GM15510 (cell line): ENCODE measurements around the gene FUS.

Source experiments
- POLR2A ChIP-seq: IDR thresholded peaks from 3 replicates; pipeline ENCODE4 v1.6.1; 2011; ENCODE audit warnings: borderline replicate concordance; ENCODE audit not compliant: insufficient read length; ENCODE audit errors: extremely low read depth

The FUS gene

DNA sequence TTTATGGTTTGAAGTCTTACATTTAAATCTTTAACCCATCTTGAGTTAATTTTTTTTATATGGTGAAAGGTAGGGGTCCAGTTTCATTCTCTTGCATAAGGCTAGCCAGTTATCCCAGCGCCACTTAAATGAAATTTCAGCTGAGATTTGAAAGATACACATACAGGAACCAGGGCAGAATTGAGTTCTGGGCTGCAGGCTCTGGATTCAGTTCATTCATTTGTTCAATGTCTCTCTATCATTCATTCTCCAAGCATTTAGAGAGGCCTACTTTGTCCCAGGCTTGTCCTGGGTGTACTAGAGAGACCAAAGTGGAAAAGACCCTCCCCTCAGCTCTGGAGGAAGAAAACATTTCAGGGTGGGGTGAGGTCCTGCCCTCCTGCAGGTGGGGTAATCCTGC, 33.4 kb downstream of the FUS start:
- TF ChIP-seq POLR2A = no peak

DNA sequence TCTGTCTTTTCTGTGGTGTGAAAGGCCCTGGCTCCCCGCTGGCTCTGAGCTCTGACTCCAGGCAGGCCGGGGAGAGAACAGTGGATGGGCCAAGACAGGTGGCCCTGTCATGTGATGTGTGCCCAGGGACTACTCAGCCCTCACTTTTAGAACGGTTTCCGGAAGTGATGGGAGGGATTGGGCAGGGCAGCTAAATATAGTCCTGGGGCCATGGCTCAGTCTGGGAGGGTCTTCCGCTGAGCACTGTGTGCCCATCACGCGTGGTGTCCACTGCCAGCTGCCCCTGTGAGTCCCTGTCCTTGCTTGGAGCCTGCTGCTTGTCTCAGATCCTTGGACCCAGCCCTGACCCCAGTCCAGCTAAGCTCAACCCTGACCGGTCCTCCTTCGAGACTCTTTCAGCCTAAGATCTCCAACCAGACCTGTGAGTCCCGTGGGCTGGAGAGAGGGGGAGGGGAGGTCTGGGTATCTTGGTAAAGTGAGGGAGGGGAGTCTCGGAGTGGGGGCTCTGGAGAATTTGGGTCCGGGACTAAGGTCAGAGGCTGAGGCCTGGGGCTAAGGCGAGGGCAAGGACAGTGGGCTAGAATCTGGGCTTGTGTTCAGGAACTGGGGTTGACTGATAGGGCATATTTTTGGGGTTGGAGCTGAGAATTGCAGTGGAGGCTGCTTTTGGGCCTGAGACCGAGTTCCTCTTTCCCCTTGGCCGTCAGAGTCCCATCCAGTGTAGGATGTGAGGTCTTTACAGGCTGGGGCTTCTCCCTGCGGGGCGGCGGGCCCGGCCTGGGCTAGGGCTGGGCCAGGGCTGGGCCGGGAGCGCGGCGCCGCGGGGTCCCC, 34.2 kb downstream of the FUS start, which contains the start of gene TRIM72:
TSS of gene TRIM72 (plus strand) at position 243 of the 831 bp plus-strand sequence. CDS start 620 bp downstream, outside the sequence.
- no peak for TF ChIP-seq POLR2A

DNA sequence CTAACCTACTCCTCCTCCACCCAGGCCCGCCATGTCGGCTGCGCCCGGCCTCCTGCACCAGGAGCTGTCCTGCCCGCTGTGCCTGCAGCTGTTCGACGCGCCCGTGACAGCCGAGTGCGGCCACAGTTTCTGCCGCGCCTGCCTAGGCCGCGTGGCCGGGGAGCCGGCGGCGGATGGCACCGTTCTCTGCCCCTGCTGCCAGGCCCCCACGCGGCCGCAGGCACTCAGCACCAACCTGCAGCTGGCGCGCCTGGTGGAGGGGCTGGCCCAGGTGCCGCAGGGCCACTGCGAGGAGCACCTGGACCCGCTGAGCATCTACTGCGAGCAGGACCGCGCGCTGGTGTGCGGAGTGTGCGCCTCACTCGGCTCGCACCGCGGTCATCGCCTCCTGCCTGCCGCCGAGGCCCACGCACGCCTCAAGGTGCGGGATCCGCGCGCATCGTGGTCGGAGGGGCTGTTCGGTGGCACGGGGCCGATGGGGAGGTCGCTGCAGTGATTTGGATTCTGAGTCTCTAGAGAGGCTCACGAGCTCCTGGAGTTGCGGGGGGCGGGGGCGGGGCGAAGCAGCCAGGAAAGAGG, 34.9 kb downstream of the FUS start:
- no peak for TF ChIP-seq POLR2A

DNA sequence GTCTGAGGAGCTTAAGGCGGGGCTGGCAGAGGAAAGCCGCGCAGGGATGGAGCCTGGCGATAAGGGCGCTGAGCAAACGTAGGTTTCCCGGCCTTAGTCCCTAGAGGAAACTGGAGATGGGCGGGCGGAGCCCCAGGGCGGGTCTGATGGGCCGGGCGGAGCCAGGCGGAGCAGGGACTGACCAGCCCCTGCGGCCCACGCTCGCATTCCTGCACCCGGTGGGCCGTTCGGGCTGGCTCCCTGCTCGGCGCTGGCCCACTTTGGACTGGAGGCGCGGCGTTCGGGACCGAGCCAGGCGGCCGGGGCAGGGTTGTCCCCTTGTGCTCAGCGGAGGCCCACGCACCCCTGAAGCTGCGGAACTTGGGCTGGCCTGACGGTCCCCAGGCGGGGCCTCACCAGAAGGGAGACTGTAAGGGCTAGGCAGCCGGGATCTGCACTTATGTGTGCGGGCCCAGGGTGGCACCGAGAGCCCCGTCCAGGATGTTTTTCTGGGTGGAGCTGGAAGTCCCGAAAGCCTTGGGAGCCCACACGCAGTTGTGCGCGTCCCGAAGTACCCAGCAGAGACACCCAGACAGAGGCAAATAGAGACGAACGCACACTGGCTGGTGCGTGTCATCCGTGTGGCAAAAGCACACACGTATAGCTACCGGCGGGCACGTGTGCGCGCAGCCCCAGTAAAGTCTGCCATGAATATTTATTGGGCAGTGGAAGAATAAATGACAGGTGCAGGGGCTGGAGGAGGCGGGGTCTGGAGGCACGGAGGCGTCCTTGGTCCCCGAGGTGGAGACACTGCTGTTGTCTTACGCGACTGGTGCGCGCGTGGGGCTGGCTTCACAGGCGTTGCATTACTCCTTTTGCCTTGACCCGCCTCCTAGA, 35.6 kb downstream of the FUS start:
- no peak for TF ChIP-seq POLR2A

DNA sequence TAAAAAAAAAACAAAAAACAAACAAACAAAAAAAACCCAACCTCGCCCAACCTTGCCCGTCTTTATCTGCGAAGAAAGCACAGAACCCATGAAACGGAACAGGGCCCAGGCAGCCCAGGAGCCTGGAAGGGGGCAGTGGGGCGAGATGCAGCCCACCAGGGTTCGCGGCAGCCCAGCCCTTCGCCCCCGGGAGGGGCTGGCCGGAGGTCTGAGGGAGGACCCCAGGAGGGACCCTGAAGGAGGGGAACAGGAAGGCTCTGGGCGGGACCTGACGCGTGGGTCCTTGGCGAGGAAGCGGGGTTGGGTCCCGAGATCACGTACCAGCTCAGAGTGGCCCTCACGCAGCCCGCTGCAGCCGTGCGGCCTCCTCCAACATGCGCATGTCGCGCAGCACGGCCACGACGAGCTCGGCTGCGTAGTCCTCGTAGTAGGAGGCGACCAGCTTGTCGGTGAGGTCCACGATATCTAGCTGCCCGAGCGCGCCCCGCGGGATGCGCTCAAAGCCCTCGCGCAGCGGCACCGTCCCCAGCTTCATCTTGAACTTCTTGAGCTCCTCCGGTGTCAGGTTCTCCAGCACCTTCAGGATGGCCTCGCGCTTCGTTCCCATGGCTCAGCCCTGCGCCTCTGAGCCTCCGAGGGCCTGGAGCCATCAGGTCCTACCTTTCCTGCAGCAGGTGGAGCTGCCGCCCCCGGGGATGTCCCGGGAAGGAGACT, 36.6 kb downstream of the FUS start, which contains the start of gene PYDC1:
TSS of gene PYDC1 (minus strand) at position 714 of the 714 bp plus-strand sequence. CDS start at position 607, 107 bp downstream.
- TF ChIP-seq POLR2A = no peak

DNA sequence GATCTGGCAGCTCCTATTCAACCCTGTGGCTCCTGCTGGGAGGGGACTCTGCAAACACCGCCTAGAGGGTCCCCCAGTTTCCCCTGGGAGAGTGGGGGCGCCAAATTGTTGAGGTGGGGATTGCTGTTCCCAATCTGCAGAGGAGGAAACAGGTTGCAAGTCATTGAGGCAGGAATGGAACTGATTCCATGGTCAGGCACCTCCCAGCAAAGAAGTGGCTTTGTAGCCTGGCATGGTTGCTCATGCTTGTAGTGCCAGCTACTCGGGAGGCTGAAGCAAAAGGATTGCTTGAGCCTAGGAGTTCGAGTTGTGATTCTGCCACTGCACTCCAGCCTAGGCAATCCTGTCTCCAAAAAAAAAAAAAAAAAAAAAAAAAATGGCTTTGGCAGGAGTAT, 37.2 kb downstream of the FUS start:
- no peak for TF ChIP-seq POLR2A

DNA sequence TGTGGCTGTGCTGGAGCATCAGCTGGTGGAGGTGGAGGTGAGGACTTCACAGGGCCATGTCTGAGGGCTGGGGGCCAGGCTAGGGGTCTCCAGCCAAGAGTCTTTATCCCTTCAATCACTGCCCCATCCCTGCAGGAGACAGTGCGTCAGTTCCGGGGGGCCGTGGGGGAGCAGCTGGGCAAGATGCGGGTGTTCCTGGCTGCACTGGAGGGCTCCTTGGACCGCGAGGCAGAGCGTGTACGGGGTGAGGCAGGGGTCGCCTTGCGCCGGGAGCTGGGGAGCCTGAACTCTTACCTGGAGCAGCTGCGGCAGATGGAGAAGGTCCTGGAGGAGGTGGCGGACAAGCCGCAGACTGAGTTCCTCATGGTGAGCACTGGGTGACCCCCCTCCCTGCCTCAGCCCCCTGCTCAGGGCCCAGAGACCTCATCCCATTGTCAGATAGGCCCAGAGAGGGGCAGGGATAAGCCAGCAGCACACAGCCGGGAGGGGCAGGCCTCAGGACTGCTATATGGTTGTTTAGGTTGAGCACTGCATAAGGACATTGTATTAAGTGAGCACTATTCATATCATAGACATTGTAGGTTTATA, 39.3 kb downstream of the FUS start:
- TF ChIP-seq POLR2A = no peak

DNA sequence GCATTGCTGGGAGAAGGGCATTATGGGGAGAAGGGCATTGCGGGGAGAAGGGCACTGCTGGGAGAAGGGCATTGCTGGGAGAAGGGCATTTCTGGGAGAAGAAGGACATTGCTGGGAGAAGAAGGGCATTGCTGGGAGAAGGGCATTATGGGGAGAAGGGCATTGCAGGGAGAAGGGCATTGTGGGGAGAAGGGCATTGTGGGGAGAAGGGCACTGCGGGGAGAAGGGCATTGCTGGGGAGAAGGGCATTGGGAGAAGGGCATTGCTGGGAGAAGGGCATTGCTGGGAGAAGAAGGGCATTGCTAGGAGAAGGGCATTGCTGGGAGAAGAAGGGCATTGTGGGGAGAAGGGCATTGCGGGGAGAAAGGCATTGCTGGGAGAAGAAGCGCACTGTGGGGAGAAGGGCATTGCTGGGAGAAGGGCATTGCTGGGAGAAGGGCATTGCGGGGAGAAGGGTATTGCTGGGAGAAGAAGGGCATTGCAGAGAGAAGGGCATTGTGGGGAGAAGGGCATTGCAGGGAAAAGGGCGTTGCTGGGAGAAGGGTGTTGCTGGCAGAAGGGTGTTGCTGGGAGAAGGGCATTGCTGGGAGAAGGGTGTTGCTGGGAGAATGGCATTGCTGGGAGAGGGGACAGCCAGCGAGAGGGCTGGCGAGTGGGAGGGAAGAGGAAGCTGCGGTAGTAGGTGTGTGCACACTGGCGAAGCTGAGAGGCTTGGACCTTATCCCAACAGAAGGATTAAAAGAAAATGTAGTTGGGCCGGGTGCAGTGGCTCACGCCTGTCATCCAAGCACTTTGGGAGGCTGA, 41.6 kb downstream of the FUS start:
- no peak for TF ChIP-seq POLR2A

DNA sequence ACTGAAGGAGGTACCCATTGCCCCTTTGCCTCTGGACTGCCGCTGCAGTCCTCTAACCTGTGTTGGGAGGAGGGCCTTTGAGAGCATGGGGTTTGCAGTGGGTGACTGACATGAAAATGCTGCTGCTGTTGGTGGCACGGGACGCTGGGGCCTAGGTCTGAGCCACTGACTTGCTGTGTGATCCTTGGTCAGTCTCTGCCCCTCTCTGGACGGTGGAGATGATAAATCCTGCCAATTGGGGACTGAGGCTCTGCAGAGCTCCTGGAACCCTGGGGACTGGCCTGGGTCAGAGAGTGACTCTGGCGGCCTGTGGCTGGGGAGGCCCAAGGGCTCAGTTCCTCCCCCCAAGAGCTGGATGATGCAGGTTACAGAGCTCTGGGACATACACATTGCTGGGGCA, 43.1 kb downstream of the FUS start:
- TF ChIP-seq POLR2A = no peak

DNA sequence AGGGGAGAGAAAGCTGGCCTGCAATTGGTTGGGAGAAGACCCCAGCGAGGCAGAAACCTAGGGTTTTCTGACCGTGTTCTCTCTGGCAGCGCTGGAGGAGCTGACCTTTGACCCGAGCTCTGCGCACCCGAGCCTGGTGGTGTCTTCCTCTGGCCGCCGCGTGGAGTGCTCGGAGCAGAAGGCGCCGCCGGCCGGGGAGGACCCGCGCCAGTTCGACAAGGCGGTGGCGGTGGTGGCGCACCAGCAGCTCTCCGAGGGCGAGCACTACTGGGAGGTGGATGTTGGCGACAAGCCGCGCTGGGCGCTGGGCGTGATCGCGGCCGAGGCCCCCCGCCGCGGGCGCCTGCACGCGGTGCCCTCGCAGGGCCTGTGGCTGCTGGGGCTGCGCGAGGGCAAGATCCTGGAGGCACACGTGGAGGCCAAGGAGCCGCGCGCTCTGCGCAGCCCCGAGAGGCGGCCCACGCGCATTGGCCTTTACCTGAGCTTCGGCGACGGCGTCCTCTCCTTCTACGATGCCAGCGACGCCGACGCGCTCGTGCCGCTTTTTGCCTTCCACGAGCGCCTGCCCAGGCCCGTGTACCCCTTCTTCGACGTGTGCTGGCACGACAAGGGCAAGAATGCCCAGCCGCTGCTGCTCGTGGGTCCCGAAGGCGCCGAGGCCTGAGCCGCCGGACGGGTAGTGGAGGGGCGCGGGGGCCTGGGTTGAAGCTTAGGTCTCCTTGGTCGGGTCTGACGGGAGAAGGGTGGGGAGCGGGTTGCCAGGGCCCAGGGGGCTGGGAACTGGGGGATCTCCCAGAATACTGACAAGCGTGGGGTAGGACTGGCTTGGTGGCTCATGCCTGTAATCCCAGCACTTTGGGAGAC, 44.4 kb downstream of the FUS start:
- TF ChIP-seq POLR2A = no peak

DNA sequence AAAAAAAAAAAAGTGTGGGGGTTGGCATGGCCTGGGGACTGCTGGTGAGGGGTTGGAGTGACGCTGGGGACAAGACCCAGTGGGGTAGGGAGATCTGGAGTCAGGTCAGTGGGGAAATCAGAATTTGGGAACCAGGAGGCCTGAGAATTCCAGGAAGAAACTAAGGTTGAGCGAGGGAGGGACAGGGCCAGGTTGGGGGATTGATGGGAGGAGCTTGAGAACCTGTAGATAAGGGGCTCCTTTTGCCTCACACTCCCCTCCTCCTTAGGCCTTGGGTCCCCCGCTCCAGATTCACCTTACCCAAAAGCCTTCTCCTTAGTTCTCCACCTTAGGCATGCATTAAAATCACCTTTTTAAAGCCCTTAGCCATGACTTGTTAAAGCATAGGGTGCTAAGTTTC, 45.3 kb downstream of the FUS start:
- TF ChIP-seq POLR2A = no peak

DNA sequence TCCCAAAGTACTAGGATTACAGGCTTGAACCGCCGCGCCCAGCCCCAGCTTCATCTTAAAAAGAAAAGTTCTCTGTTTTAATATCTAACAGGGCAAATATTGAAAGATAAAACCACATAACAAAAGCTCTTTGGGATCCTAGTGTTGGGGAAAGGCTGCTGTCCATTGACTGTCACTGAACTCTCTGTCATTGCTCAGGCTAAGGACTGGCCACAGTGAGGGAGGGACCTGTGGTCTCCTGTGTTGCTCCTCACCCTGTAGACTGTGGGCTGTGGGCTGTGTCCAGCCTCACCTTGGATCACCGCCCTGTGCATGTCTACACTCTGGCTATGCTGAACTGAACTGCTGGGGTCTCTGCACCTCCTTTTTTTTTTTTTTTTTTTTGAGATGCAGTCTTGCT, 48.3 kb downstream of the FUS start:
- TF ChIP-seq POLR2A = no peak

DNA sequence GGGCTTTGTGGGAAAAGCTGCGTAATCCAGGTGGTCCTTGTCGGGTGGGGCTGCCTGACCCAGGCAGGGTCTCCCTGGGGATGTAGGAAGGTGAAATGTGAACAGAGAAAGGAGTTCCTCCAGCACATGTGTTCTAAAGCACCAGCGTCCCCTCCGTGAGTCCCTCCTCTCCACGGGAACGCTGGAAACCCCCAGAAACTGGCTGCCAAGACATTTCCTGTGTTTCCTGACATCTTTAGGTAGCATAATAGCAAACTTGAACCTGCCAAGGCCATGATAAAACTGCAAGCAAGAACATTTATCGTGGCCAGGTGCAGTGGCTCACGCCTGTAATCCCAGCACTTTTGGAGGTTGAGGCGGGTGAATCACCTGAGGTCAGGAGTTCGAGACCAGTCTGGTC, 49.6 kb downstream of the FUS start:
- TF ChIP-seq POLR2A = no peak

DNA sequence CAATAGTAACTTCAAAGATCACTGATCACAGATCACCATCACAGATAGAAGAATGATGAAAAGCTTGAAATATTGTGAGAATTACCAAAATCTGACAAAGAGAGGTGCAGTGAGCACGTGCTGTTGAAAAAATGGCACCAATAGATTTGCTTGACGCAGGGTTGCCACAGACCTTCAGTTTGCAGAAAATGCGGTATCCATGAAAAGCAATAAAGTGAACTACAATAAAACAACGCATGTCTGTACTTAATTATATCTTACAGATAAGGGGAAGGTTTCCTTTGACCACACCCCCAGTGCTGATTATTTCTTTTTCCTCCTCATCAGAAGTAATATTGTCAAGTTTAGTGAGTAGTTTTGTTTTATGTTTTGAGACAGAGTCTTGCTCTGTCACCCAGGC, 58.1 kb downstream of the FUS start:
- TF ChIP-seq POLR2A = no peak
